Measurements from ENCODE around the gene RPS24. TPM values are rescaled to one million over a fixed set of nuclear protein-coding genes. Genes with fewer than 3 reads are reported as not detected.
"Not testable (repeated sequence)": the region's sequence is repeated elsewhere in the genome, so short reads cannot be mapped to it uniquely, and the experiment has no call there.

The RPS24 gene
- 1,733 and 1,775 TPM in 2 replicates for total RNA-seq

DNA sequence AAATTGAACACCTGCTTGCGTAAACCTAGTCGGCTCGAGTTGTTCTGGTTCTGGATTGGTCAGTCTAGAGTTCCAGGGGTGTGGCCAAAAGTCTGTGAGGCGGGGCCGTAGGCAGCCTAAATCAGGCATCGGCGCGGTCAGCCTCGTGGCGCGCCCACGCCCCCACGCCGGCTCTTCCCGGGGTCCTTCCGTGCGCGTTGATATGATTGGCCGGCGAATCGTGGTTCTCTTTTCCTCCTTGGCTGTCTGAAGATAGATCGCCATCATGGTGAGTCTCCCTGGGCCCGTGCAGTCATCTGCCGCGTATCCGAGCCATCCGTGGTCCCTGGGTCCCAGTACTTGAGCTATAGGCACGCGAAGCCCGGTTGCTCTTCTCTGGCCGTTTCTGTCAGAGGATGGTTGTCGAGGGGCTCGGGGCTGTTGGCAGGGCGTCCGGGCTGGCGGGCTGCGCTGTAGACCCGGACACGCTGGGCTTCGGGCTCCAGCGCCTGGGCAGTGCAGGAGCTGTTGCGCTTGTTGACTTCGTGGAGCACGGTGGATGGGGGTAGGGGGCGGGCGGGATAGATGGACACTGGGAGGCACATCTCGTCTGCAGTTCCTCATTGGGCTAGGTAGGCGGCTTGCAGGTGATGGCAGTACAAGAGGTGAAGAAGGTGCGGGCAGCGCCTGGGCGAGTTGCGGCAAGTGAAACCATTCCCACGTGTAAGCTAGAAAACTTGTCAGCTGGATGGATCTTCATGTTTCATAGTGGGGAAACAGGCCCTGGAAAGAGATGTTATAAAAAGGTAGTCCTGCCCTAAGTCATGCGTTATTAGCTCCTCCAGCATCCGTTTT, at the start of gene RPS24:
TSS of gene RPS24 (plus strand) at position 227 of the 834 bp plus-strand sequence. CDS start at position 266, 39 bp downstream.
- H3K36me3 Mint-ChIP-seq (ENCODE audit: low read depth): peaks cover 51% of the 10 kb centered on the region
- H3K4me1 Mint-ChIP-seq (ENCODE audit: low read depth): peaks cover 35% of the 10 kb centered on the region

DNA sequence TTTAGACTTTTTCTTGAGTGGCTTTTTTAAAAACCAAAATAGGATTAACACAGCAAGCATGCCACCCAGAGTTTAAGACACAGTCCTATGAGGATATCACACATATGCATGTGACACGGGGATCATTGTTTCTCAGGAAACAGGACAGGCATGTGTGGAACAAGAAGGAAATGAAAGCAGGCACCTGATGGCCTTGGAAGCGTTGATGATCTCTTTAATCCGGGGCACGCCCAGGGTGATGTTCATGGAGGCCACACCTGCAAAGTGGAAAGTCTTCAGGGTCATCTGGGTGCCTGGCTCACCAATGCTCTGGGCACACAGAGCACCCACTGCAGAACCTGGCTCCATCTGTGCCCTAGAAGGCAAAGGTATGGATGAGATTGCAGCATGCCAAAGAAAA, 48.7 kb upstream of the RPS24 start:
- H3K9me3 Mint-ChIP-seq: no peaks in the 10 kb centered on the region
- no peaks in the 10 kb centered on the region for H3K27me3 Mint-ChIP-seq (ENCODE audit: low read depth)
- peaks cover 4% of the 10 kb centered on the region for H3K4me1 Mint-ChIP-seq (ENCODE audit: low read depth)
- H3K36me3 Mint-ChIP-seq (ENCODE audit: low read depth): peaks cover 71% of the 10 kb centered on the region
- intact Hi-C loops (cut with micrococcal nuclease): no loop called here
- no peak overlapping the region for H3K27ac Mint-ChIP-seq
- DNase-seq (ENCODE audit: low spot score): no peak
- H3K4me3 Mint-ChIP-seq (ENCODE audit: low read depth): no peak overlapping the region

More for the DNA sequence above, at the start of gene RPS24:
- intact Hi-C loops (cut with micrococcal nuclease): loop anchor here (1.0 to 10.0 kb wide), 7 partner anchors 8 to 1208 kb away; partner anchors contain the start of genes DLG5 and ZMIZ1
- Mint-ChIP-seq H3K4me3 (ENCODE audit: low read depth) (peak within 1 kb of the TSS; percentile 89), H3K9me3 (no peaks in the 10 kb centered on the region), H3K27ac (peak within 1 kb of the TSS; percentile 80), H3K27me3 (ENCODE audit: low read depth) (no peaks in the 10 kb centered on the region)
- peak; percentile 93 for DNase-seq (ENCODE audit: low spot score)

- Mint-ChIP-seq H3K9me3 (no peaks in the 10 kb centered on the region), H3K27ac (no peak overlapping the region), H3K4me3 (ENCODE audit: low read depth) (no peak overlapping the region), H3K4me1 (ENCODE audit: low read depth) (peaks cover 4% of the 10 kb centered on the region), H3K36me3 (ENCODE audit: low read depth) (peaks cover 65% of the 10 kb centered on the region), H3K27me3 (ENCODE audit: low read depth) (no peaks in the 10 kb centered on the region)
- no peak for DNase-seq (ENCODE audit: low spot score)
- intact Hi-C loops (cut with micrococcal nuclease): no loop called here
Observed at GRCh38 chr10:77987671-77988255, 45.9 kb upstream of the RPS24 start.

- H3K4me3 Mint-ChIP-seq (ENCODE audit: low read depth): no peak overlapping the region
- H3K4me1 Mint-ChIP-seq (ENCODE audit: low read depth): peaks cover 4% of the 10 kb centered on the region
- H3K36me3 Mint-ChIP-seq (ENCODE audit: low read depth): peaks cover 64% of the 10 kb centered on the region
- peak overlapping the region; percentile 12 for H3K27ac Mint-ChIP-seq
- DNase-seq (ENCODE audit: low spot score): no peak
- H3K27me3 Mint-ChIP-seq (ENCODE audit: low read depth): no peaks in the 10 kb centered on the region
- H3K9me3 Mint-ChIP-seq: no peaks in the 10 kb centered on the region
- intact Hi-C loops (cut with micrococcal nuclease): no loop called here
Observed at GRCh38 chr10:77989081-77989724, 44.5 kb upstream of the RPS24 start.

DNA sequence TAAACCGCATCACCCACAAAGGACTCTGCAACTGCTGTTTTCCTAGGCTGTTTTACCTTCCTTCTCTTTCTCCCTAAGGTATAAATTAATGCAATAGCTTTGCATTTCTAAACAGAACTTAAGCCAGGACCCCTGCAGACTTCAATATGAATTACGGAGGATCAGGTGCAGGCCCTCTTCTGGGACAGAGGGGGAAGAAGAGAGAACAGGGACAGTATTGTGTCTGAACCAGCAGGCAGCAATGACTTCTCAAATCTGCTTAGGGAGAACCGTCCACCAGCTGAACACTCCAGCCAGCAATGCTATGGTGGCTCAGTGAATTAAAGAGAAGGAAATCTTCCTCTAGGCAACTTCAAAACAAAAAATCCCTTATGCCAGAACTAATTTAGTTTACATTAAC, 40.0 kb upstream of the RPS24 start:
- Mint-ChIP-seq H3K4me3 (ENCODE audit: low read depth) (no peak overlapping the region), H3K36me3 (ENCODE audit: low read depth) (peaks cover 71% of the 10 kb centered on the region), H3K27me3 (ENCODE audit: low read depth) (no peaks in the 10 kb centered on the region), H3K27ac (no peak overlapping the region), H3K4me1 (ENCODE audit: low read depth) (no peaks in the 10 kb centered on the region), H3K9me3 (no peaks in the 10 kb centered on the region)
- intact Hi-C loops (cut with micrococcal nuclease): no loop called here
- DNase-seq (ENCODE audit: low spot score): no peak

DNA sequence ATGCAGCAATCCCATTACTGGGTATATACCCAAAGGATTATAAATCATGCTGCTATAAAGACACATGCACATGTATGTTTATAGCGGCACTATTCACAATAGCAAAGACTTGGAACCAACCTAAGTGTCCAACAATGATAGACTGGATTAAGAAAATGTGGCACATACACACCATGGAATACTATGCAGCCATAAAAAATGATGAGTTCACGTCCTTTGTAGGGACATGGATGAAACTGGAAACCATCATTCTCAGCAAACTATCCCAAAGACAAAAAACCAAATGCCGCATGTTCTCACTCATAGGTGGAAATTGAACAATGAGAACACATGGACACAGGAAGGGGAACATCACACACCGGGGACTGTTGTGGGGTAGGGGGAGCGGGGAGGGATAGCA, 34.9 kb upstream of the RPS24 start:
- H3K9me3 Mint-ChIP-seq; H3K27me3 Mint-ChIP-seq (ENCODE audit: low read depth); H3K27ac Mint-ChIP-seq; intact Hi-C loops (cut with micrococcal nuclease); H3K4me3 Mint-ChIP-seq (ENCODE audit: low read depth); H3K4me1 Mint-ChIP-seq (ENCODE audit: low read depth); DNase-seq (ENCODE audit: low spot score): not testable (repeated sequence)
- peaks cover 71% of the 10 kb centered on the region for H3K36me3 Mint-ChIP-seq (ENCODE audit: low read depth)

- no peak for DNase-seq (ENCODE audit: low spot score)
- Mint-ChIP-seq H3K4me3 (ENCODE audit: low read depth) (no peak overlapping the region), H3K9me3 (no peaks in the 10 kb centered on the region), H3K27ac (no peak overlapping the region), H3K27me3 (ENCODE audit: low read depth) (no peaks in the 10 kb centered on the region), H3K36me3 (ENCODE audit: low read depth) (peaks cover 75% of the 10 kb centered on the region), H3K4me1 (ENCODE audit: low read depth) (no peaks in the 10 kb centered on the region)
- intact Hi-C loops (cut with micrococcal nuclease): no loop called here
Observed at GRCh38 chr10:78000206-78000605, 33.5 kb upstream of the RPS24 start.

- Mint-ChIP-seq H3K36me3 (ENCODE audit: low read depth) (peaks cover 79% of the 10 kb centered on the region), H3K27ac (no peak overlapping the region), H3K9me3 (no peaks in the 10 kb centered on the region), H3K27me3 (ENCODE audit: low read depth) (no peaks in the 10 kb centered on the region), H3K4me3 (ENCODE audit: low read depth) (no peak overlapping the region), H3K4me1 (ENCODE audit: low read depth) (no peaks in the 10 kb centered on the region)
- intact Hi-C loops (cut with micrococcal nuclease): no loop called here
- no peak for DNase-seq (ENCODE audit: low spot score)
Observed at GRCh38 chr10:78000956-78001472, 32.6 kb upstream of the RPS24 start.

DNA sequence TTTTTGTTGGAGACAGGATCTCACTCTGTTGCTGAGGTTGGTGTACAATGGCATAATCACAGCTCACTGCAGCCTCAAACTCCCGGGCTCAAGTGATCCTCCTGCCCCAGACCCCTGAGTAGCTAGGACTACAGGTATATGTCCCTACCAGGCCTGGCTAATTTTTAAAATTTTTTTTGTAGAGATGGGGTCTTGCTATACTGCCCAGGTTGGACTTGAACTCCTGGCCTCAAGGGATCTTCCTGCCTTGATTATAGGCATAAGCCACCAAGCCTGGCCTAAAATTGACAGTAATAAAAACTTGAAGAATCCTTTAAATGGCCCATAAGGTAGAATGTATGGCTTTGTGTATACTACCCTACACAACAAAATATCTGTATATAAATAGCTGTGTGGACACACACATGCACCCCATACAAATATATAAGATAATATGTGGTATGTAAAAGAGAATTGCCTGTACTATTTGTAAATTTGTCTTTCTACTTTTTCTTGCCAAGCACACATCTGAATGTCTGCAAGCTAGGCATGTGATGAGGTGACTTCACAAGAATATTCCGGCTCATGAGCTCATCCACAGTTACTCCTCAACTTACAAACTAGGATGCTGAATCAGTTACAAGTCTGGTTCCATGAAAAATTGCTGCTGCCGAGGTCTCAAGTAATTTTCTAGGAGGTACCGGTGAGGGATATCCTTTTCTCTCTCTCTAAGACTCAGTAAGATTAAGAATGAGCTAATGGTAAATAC, 30.9 kb upstream of the RPS24 start:
- Mint-ChIP-seq H3K27ac (no peak overlapping the region), H3K27me3 (ENCODE audit: low read depth) (no peaks in the 10 kb centered on the region), H3K9me3 (no peaks in the 10 kb centered on the region), H3K4me1 (ENCODE audit: low read depth) (no peaks in the 10 kb centered on the region), H3K4me3 (ENCODE audit: low read depth) (no peak overlapping the region), H3K36me3 (ENCODE audit: low read depth) (peaks cover 79% of the 10 kb centered on the region)
- intact Hi-C loops (cut with micrococcal nuclease): no loop called here
- no peak for DNase-seq (ENCODE audit: low spot score)

DNA sequence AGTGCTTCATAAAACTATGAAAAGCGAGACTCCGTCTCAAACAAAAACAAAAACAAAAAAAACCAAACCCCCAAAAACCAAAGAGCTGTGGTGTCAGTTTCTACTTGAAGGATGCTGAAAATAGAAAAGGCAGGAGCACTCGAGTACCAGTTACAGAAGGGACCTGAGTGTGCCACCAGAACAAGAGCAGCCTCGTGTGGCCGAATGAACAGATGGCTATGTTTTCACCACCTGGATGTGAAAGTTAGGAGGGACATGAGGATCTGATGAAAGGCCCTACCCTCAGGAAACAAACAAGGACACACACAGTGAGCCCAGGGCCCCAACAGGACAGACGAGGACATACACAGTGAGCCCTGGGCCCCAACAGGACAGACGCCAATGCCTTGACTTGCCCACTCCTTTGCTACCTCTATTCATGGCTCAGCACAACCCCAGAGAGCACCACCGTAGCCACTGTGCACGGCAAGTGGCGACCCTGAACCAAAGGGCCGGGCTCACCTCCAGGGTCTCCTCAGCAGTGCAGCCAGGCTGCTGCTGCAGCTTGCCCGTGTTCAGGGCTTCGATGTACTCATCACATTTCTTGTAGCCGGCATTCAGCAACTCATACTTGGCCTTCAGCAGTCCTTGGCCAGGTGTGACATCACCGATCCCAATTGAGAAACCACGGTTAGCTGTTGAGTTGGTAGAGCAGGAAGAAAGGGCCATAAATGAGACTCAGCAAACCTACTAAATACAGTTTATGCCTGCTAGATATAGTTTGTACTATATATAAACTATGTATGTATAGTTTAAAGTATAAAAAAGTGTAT, 29.2 kb upstream of the RPS24 start:
- peaks cover 76% of the 10 kb centered on the region for H3K36me3 Mint-ChIP-seq (ENCODE audit: low read depth)

DNA sequence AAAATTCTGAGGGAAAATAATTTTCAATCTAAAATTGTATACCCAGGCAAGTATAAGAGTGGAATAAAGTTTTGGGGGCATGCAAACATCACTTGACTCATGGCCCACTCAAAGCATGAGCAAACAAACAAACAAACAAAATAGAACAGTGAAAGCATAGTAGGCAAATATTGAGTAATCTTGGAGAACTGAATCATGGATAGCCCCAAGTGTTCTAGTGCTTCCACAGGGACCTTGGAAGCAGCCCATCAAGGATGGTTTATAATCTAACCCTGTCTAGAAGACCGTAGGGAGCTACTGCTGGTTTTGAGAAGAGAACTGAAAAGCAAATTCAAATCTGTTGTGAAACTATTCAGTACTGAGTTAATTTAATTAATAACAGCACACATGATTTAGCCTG, 26.5 kb upstream of the RPS24 start:
- H3K4me3 Mint-ChIP-seq (ENCODE audit: low read depth): no peak overlapping the region
- H3K4me1 Mint-ChIP-seq (ENCODE audit: low read depth): no peaks in the 10 kb centered on the region
- H3K36me3 Mint-ChIP-seq (ENCODE audit: low read depth): peaks cover 78% of the 10 kb centered on the region

More for the DNA sequence above, 29.2 kb upstream of the RPS24 start:
- H3K27me3 Mint-ChIP-seq (ENCODE audit: low read depth): no peaks in the 10 kb centered on the region
- H3K4me3 Mint-ChIP-seq (ENCODE audit: low read depth): no peak overlapping the region
- H3K4me1 Mint-ChIP-seq (ENCODE audit: low read depth): no peaks in the 10 kb centered on the region
- intact Hi-C loops (cut with micrococcal nuclease): no loop called here
- no peak overlapping the region for H3K27ac Mint-ChIP-seq
- no peak for DNase-seq (ENCODE audit: low spot score)
- no peaks in the 10 kb centered on the region for H3K9me3 Mint-ChIP-seq

GRCh38 chr10:78009662-78010061, 24.0 kb upstream of the RPS24 start:
- peaks cover 71% of the 10 kb centered on the region for H3K36me3 Mint-ChIP-seq (ENCODE audit: low read depth)
- H3K27me3 Mint-ChIP-seq (ENCODE audit: low read depth): no peaks in the 10 kb centered on the region
- intact Hi-C loops (cut with micrococcal nuclease): no loop called here
- H3K27ac Mint-ChIP-seq: no peak overlapping the region
- H3K9me3 Mint-ChIP-seq: no peaks in the 10 kb centered on the region
- H3K4me3 Mint-ChIP-seq (ENCODE audit: low read depth): no peak overlapping the region
- H3K4me1 Mint-ChIP-seq (ENCODE audit: low read depth): no peaks in the 10 kb centered on the region
- no peak for DNase-seq (ENCODE audit: low spot score)

More for the DNA sequence above, 26.5 kb upstream of the RPS24 start:
- DNase-seq (ENCODE audit: low spot score): no peak
- H3K27me3 Mint-ChIP-seq (ENCODE audit: low read depth): no peaks in the 10 kb centered on the region
- H3K9me3 Mint-ChIP-seq: no peaks in the 10 kb centered on the region
- no peak overlapping the region for H3K27ac Mint-ChIP-seq
- intact Hi-C loops (cut with micrococcal nuclease): no loop called here

Measured in activated T-helper 2 cell treated with anti-CD3 and anti-CD28 coated beads, Interferon-gamma antibody, Interleukin-2, Interleukin-4, amounts not matched to agents 10 μg/mL and 5 μg/mL and 100 μg/mL, durations not matched to agents 14 hours and 24 hours and 36 hours (primary cell).